Chondrocyte (in vitro differentiated cells): ENCODE measurements around the gene IPP. TPM values are rescaled to one million over a fixed set of nuclear protein-coding genes. Genes with fewer than 3 reads are reported as not detected.
"Not testable (repeated sequence)": the region's sequence is repeated elsewhere in the genome, so short reads cannot be mapped to it uniquely, and the experiment has no call there.

Experiments
- DNase-seq: peaks from one replicate; pipeline ENCODE4 v3.0.0; 2021; ENCODE audit warnings: mixed read lengths, low spot score
- H3K27ac Mint-ChIP-seq: one replicate; pipeline ENCODE4 v1.8.0; 2021; ENCODE audit warnings: mild to moderate bottlenecking, moderate library complexity, mixed read lengths; ENCODE audit not compliant: unreplicated experiment
- H3K27me3 Mint-ChIP-seq: 2 replicates; pipeline ENCODE4 v1.8.0; 2021; ENCODE audit warnings: low read depth, mixed read lengths
- H3K36me3 Mint-ChIP-seq: 2 replicates; pipeline ENCODE4 v1.8.0; 2021; ENCODE audit warnings: low read depth, mixed read lengths
- H3K4me1 Mint-ChIP-seq: 2 replicates; pipeline ENCODE4 v1.8.0; 2021; ENCODE audit warnings: low read depth, mild to moderate bottlenecking, mixed read lengths
- H3K4me3 Mint-ChIP-seq: one replicate; pipeline ENCODE4 v1.8.0; 2021; ENCODE audit warnings: mild to moderate bottlenecking, moderate library complexity, mixed read lengths; ENCODE audit not compliant: unreplicated experiment
- H3K9me3 Mint-ChIP-seq: 2 replicates; pipeline ENCODE4 v1.8.0; 2021; ENCODE audit warnings: low read depth, mixed read lengths
- total RNA-seq: library from RNA; stranded (reverse); gene quantifications from 3 replicates; pipeline ENCODE4 v1.2.1, GENCODE V29; 2021
- TF ChIP-seq, protein P1 (sequence below): fragments of 200-600 bp; sonication (generic); IDR thresholded peaks from 2 replicates; pipeline ENCODE4 v1.5.0; 2021; ENCODE audit warnings: antibody characterized with exemption, mild to moderate bottlenecking, moderate library complexity

IPP gene
- total RNA-seq, 1 donor from 2014 or later, result 20.4 TPM

DNA sequence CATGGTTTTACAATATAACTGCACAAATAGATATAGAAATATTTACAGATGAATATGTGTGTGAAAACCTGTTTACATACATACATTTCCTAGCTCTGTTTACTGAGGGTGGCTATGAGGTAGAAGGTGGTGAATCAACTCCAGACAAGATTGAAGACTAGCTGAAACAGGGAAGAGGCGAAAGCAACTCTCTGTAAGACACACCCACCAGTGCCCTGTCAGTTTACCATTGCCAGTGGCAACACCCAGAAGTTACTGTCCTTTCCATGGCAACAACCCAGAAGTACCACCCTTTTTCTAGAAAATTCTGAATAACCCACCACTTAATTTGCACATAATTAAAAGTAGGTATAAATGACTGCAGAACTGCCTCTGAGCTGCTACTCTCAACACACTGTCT lies 45.8 kb downstream of the IPP start:
- no peak overlapping the region for H3K4me3 Mint-ChIP-seq
- H3K27me3 Mint-ChIP-seq, result no peaks in the 10 kb centered on the region
- no peak overlapping the region for H3K27ac Mint-ChIP-seq
- peaks cover 16% of the 10 kb centered on the region for H3K36me3 Mint-ChIP-seq
- peaks cover 4% of the 10 kb centered on the region for H3K4me1 Mint-ChIP-seq
- DNase-seq, result no peak
- H3K9me3 Mint-ChIP-seq, result peaks cover 9% of the 10 kb centered on the region
- TF ChIP-seq, protein P1, sequence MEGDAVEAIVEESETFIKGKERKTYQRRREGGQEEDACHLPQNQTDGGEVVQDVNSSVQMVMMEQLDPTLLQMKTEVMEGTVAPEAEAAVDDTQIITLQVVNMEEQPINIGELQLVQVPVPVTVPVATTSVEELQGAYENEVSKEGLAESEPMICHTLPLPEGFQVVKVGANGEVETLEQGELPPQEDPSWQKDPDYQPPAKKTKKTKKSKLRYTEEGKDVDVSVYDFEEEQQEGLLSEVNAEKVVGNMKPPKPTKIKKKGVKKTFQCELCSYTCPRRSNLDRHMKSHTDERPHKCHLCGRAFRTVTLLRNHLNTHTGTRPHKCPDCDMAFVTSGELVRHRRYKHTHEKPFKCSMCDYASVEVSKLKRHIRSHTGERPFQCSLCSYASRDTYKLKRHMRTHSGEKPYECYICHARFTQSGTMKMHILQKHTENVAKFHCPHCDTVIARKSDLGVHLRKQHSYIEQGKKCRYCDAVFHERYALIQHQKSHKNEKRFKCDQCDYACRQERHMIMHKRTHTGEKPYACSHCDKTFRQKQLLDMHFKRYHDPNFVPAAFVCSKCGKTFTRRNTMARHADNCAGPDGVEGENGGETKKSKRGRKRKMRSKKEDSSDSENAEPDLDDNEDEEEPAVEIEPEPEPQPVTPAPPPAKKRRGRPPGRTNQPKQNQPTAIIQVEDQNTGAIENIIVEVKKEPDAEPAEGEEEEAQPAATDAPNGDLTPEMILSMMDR, result no peak

DNA sequence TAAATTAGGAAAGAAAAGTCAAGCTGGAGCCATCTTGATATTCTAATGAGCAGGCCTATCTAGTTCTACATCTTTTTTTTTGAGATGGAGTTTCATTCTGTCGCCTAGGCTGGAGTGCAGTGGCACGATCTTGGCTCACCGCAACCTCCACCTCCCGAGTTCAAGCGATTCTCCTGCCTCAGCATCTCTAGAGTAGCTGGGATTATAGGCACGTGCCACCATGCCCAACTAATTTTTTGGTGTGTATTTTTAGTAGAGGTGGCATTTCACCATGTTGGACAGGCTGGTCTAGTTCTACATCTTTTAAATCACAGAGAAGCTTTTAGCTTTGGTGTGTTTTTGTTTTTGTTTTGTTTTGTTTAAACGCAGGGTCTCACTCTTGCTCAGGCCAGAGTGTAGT lies 55.6 kb downstream of the IPP start:
- Mint-ChIP-seq H3K27me3 (no peaks in the 10 kb centered on the region), H3K4me1 (peaks cover 3% of the 10 kb centered on the region), H3K9me3 (no peaks in the 10 kb centered on the region), H3K4me3 (no peak overlapping the region), H3K36me3 (peaks cover 14% of the 10 kb centered on the region), H3K27ac (no peak overlapping the region)
- TF ChIP-seq, protein P1, result no peak
- no peak for DNase-seq

DNA sequence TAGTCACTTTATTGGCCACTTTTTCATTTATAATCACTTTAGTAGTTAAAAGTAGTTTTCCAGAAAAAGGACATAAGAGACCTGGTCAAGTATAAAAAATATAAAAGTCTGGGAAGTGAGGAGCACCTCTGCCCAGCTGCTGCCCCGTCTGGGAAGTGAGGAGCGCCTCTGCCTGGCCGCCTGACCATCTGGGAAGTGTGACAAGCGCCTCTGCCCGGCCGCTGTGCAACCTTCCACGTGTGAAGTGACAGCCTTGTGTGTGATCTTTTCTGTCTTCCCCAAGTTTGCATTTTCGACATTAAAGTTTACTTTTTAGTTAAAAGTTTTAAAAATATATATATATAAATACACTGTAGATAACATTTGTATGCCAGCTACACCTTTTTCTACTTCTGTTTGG lies 56.6 kb downstream of the IPP start:
- H3K9me3 Mint-ChIP-seq, H3K4me1 Mint-ChIP-seq, H3K4me3 Mint-ChIP-seq, H3K27ac Mint-ChIP-seq, H3K27me3 Mint-ChIP-seq: not testable (repeated sequence)
- peaks cover 14% of the 10 kb centered on the region for H3K36me3 Mint-ChIP-seq
- DNase-seq, result peak; percentile 74

DNA sequence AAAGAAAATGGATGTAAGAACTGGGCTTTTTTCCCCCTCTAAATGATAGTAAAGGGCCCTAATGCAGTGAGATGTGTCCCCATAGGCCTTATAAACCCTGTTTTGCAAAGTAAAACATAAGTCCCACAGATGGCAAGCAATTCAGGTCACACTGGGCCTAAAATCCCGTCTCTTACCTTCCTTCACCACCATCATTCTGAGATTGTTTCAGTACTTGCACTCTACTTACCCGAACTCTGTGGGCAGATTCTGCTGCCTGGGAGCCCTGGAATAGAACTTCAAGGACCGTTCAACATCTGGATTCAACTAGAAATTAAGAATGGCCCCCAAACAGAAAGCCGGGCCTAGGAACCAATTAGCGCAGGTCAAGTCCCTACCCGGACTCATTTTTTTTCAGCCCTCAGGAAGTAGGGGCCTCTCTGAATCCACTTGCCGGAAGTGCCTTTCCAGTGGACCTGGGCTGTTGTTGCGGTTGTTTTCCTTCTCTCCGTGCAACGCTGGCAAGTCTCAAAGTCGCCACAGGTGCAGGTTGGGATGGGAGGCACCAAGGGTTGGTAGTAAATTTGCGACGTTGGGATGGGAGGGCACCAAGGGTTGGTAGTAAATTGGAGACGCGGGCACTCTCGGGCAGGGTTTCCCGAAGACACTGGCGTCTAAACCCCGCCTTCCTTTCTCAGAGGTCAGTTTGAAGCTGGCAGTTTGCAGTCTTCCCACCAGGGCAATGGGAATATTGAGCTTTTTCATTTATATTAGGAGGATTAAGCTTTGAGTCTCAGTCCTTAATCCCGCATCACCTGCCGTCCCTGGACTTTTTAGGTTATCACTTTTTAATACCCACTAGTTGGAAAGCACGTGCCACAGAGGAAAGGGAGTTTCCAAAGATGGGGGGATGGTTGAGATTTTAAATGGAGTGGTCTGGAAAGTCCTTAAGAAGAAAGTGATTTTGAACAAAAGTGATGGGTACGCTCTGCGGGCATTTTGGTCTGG lies 62.4 kb downstream of the IPP start, which contains the start of gene TMEM69:
TMEM69 (plus strand) TSS at position 428 of the 987 bp plus-strand sequence. CDS start 2,888 bp downstream, outside the sequence.
- H3K27ac Mint-ChIP-seq, result peak within 1 kb of the TSS; percentile 99

DNA sequence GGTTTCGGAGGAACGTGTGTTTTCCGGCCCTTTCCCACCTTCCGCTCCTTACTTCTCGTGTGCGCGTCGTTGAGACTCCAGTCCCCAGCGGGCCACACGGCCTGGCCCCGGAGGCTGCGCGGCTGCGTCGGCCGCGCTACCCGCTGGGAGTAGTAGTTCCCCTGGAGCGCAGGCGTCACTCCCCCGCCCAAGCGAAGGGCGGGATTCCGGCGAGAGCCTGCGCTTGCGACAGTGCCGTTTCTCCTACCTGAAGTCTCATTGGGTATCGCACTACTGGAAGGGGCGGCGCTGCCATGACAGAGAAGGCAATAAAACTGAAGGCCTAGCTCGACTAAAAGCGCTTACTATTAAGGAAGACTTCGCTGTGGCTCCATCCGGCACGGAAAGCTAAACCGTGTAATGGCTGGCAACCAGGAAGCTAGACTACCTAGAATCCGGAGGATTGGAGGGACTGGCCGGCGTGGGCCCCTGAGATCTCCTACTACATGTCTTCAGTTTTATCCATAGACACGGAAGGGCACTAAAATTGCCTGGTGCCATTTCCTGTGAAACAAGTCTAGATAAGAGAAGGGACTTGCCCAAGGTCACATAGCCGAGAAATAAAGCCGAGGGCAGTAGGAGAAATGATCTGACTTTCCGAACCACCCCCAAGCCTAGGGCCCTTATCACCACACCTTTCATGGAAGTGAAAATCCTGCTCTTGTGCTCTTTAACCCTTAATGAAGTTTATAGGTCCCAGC lies 63.3 kb downstream of the IPP start:
- Mint-ChIP-seq H3K27ac (peak overlapping the region; percentile 99), H3K27me3 (no peaks in the 10 kb centered on the region), H3K4me3 (peak overlapping the region; percentile 94), H3K9me3 (no peaks in the 10 kb centered on the region), H3K36me3 (peaks cover 6% of the 10 kb centered on the region), H3K4me1 (peaks cover 45% of the 10 kb centered on the region)
- TF ChIP-seq, protein P1, result no peak
- DNase-seq, result peak; percentile 98

More for the DNA sequence above, 62.4 kb downstream of the IPP start, which contains the start of gene TMEM69:
- Mint-ChIP-seq H3K27me3 (no peaks in the 10 kb centered on the region), H3K4me1 (peaks cover 36% of the 10 kb centered on the region), H3K36me3 (peaks cover 7% of the 10 kb centered on the region), H3K4me3 (peak within 1 kb of the TSS; percentile 94), H3K9me3 (no peaks in the 10 kb centered on the region)
- DNase-seq, result peak; percentile 53
- TF ChIP-seq, protein P1, result peak; percentile 54
